ENCODE measurements around the gene TRIM17. TPM values are rescaled to one million over a fixed set of nuclear protein-coding genes. Genes with fewer than 3 reads are reported as not detected.

Gene TRIM17
- total RNA-seq, 1 donor from 2014 or later, result 1.5 TPM

GRCh38 chr1:228407106-228408040, 9.3 kb downstream of the TRIM17 start:
- DNase-seq (ENCODE audit: low read depth), result no peak
- Histone ChIP-seq H2AFZ (ENCODE audit: low read depth, low read length) (peak overlapping the region; percentile 70), H3K9me3 (ENCODE audit: insufficient read depth, low read depth, low read length) (no peaks in the 10 kb centered on the region), H3K9ac (ENCODE audit: low read length) (peak overlapping the region; percentile 78), H3K4me1 (ENCODE audit: insufficient read depth, low read length) (peaks cover 24% of the 10 kb centered on the region), H3K27ac (ENCODE audit: low read depth, low read length) (no peak overlapping the region), H3K4me2 (ENCODE audit: low read length) (peak overlapping the region; percentile 91), H4K20me1 (ENCODE audit: insufficient read depth, low read length) (peaks cover 64% of the 10 kb centered on the region), H3K79me2 (ENCODE audit: insufficient read depth, low read length) (peaks cover 59% of the 10 kb centered on the region), H3K36me3 (ENCODE audit: insufficient read depth, low read length) (peaks cover 2% of the 10 kb centered on the region), H3K27me3 (ENCODE audit: insufficient read depth, low read length) (no peaks in the 10 kb centered on the region), H3K4me3 (ENCODE audit: insufficient read depth, low read depth, low read length) (peak overlapping the region; percentile 73)
- TF ChIP-seq, protein P1, sequence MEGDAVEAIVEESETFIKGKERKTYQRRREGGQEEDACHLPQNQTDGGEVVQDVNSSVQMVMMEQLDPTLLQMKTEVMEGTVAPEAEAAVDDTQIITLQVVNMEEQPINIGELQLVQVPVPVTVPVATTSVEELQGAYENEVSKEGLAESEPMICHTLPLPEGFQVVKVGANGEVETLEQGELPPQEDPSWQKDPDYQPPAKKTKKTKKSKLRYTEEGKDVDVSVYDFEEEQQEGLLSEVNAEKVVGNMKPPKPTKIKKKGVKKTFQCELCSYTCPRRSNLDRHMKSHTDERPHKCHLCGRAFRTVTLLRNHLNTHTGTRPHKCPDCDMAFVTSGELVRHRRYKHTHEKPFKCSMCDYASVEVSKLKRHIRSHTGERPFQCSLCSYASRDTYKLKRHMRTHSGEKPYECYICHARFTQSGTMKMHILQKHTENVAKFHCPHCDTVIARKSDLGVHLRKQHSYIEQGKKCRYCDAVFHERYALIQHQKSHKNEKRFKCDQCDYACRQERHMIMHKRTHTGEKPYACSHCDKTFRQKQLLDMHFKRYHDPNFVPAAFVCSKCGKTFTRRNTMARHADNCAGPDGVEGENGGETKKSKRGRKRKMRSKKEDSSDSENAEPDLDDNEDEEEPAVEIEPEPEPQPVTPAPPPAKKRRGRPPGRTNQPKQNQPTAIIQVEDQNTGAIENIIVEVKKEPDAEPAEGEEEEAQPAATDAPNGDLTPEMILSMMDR (IDR thresholded peaks at IDR 0.05; ENCODE audit: insufficient read depth, low read depth, low read length), result no peak
- no peak for TF ChIP-seq EZH2 (IDR thresholded peaks at IDR 0.05; ENCODE audit: insufficient read depth, low read length)
- Mint-ChIP-seq H3K4me3 (ENCODE audit: unreplicated experiment) (peak overlapping the region; percentile 86), H3K36me3 (ENCODE audit: low read depth, unreplicated experiment) (peaks cover 14% of the 10 kb centered on the region), H3K9me3 (ENCODE audit: unreplicated experiment) (no peaks in the 10 kb centered on the region), H3K4me1 (ENCODE audit: low read depth, unreplicated experiment) (peaks cover 7% of the 10 kb centered on the region), H3K27me3 (ENCODE audit: low read depth, unreplicated experiment) (no peaks in the 10 kb centered on the region), H3K27ac (ENCODE audit: unreplicated experiment) (no peak overlapping the region)
- no peak for FAIRE-seq

GRCh38 chr1:228405979-228406228, 10.8 kb downstream of the TRIM17 start:
- Histone ChIP-seq H3K36me3 (ENCODE audit: insufficient read depth, low read length) (peaks cover 2% of the 10 kb centered on the region), H4K20me1 (ENCODE audit: insufficient read depth, low read length) (peaks cover 69% of the 10 kb centered on the region), H3K27me3 (ENCODE audit: insufficient read depth, low read length) (no peaks in the 10 kb centered on the region), H3K27ac (ENCODE audit: low read depth, low read length) (peak overlapping the region; percentile 60), H3K9me3 (ENCODE audit: insufficient read depth, low read depth, low read length) (no peaks in the 10 kb centered on the region), H3K4me3 (ENCODE audit: insufficient read depth, low read depth, low read length) (peak overlapping the region; percentile 73), H2AFZ (ENCODE audit: low read depth, low read length) (peak overlapping the region; percentile 76), H3K4me2 (ENCODE audit: low read length) (peak overlapping the region; percentile 98), H3K9ac (ENCODE audit: low read length) (peak overlapping the region; percentile 84), H3K79me2 (ENCODE audit: insufficient read depth, low read length) (peaks cover 73% of the 10 kb centered on the region), H3K4me1 (ENCODE audit: insufficient read depth, low read length) (peaks cover 24% of the 10 kb centered on the region)
- Mint-ChIP-seq H3K36me3 (ENCODE audit: low read depth, unreplicated experiment) (peaks cover 8% of the 10 kb centered on the region), H3K9me3 (ENCODE audit: unreplicated experiment) (no peaks in the 10 kb centered on the region), H3K27me3 (ENCODE audit: low read depth, unreplicated experiment) (no peaks in the 10 kb centered on the region), H3K27ac (ENCODE audit: unreplicated experiment) (peak overlapping the region; percentile 93), H3K4me3 (ENCODE audit: unreplicated experiment) (peak overlapping the region; percentile 98), H3K4me1 (ENCODE audit: low read depth, unreplicated experiment) (peaks cover 7% of the 10 kb centered on the region)
- FAIRE-seq, result no peak
- TF ChIP-seq EZH2 (IDR thresholded peaks at IDR 0.05; ENCODE audit: insufficient read depth, low read length), result no peak
- TF ChIP-seq, protein P1 (IDR thresholded peaks at IDR 0.05; ENCODE audit: insufficient read depth, low read depth, low read length), result no peak
- peak; percentile 27 for DNase-seq (ENCODE audit: low read depth)

All from astrocyte (in vitro differentiated cells and primary cell).